AG04450 (cell line): ENCODE results near the gene ISLR2. TPM values are rescaled to one million over a fixed set of nuclear protein-coding genes. Genes with fewer than 3 reads are reported as not detected.

Experiments used
- CTCF ChIA-PET: fragments of 300-600, 350-600 bp; formaldehyde crosslinking; extraction: SDS; loops from one replicate; lab custom pipeline; 2022; ENCODE audit warnings: antibody characterized with exemption, inconsistent platforms; lab: Charles Lee
- POLR2A ChIA-PET: fragments of 350-600 bp; formaldehyde crosslinking; extraction: SDS; loops from one replicate; lab custom pipeline; 2021; ENCODE audit warnings: antibody characterized with exemption, inconsistent platforms; lab: Yijun Ruan, JAX
- DNase-seq: peaks from one replicate; pipeline ENCODE4 v3.0.0-alpha.2; 2011; ENCODE audit warnings: low read depth, low spot score
- H3K27ac ChIP-seq: one replicate; pipeline ENCODE4 v1.5.1; 2012; ENCODE audit warnings: low read depth, low read length, control low read depth
- H3K27me3 ChIP-seq: one replicate; pipeline ENCODE4 v1.6.0; 2012; ENCODE audit warnings: low read length; ENCODE audit not compliant: control insufficient read depth, insufficient read depth
- H3K4me3 ChIP-seq: 2 replicates; pipeline ENCODE4 v1.5.1; 2011; ENCODE audit warnings: mild to moderate bottlenecking, low read depth, low read length, control low read depth
- H3K9me3 ChIP-seq: 2 replicates; pipeline ENCODE4 v1.5.1; 2012; ENCODE audit warnings: low read length; ENCODE audit not compliant: control insufficient read depth, insufficient read depth
- polyA plus RNA-seq: library from polyadenylated mRNA; depleted of rRNA; stranded (reverse); fragments of >200 nt; gene quantifications from 2 replicates; pipeline ENCODE4 v1.2.3, GENCODE V29; 2011
- TF ChIP-seq, protein P1 (sequence below): IDR thresholded peaks from 2 replicates; pipeline ENCODE4 v1.5.1; 2011; ENCODE audit warnings: low read depth, low read length, control low read depth, inconsistent platforms

ISLR2 gene
- polyA plus RNA-seq, 1 experiment, result not detected

DNA sequence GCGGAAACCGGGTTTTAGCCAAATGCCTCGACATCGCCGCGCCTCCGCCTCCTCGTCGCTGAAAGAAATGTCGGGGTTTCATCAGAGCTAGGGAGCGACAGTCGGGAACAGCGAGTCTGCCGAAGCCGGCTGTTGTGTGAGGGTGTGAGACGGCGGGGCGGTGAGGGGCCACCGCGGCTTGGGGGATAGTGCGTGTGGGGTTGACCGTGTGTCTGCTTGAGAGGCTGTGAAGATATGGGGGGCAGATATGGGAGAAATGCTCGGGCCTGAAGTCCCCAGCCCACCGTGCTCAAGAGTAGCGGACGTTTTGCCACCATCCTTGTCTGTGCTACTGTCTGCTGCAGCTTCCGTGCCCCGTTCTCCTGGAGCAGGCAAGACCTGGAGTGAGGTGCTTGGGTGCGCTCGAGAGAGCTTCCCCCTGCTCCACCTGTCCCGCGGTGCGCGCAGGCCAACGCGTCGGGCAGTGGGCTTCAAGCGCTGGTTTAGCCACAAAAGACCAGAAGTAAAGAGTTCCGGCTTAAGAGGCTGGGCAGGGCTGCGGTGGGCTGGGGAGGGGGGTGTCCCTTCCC lies 716 bp upstream of the ISLR2 start:
- DNase-seq, result no peak
- no peak overlapping the region for H3K27ac ChIP-seq
- H3K27me3 ChIP-seq, result peaks cover 87% of the 10 kb centered on the region
- H3K9me3 ChIP-seq, result peaks cover 21% of the 10 kb centered on the region
- CTCF ChIA-PET, result interaction anchor here (0.6 to 3.7 kb wide), 4 partner anchors 157 to 192 kb away, joined by 4 to 58 read pairs (median 32); no protein-coding TSS in a partner anchor
- TF ChIP-seq, protein P1, sequence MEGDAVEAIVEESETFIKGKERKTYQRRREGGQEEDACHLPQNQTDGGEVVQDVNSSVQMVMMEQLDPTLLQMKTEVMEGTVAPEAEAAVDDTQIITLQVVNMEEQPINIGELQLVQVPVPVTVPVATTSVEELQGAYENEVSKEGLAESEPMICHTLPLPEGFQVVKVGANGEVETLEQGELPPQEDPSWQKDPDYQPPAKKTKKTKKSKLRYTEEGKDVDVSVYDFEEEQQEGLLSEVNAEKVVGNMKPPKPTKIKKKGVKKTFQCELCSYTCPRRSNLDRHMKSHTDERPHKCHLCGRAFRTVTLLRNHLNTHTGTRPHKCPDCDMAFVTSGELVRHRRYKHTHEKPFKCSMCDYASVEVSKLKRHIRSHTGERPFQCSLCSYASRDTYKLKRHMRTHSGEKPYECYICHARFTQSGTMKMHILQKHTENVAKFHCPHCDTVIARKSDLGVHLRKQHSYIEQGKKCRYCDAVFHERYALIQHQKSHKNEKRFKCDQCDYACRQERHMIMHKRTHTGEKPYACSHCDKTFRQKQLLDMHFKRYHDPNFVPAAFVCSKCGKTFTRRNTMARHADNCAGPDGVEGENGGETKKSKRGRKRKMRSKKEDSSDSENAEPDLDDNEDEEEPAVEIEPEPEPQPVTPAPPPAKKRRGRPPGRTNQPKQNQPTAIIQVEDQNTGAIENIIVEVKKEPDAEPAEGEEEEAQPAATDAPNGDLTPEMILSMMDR, result no peak
- POLR2A ChIA-PET, result no interaction called here
- no peak overlapping the region for H3K4me3 ChIP-seq

DNA sequence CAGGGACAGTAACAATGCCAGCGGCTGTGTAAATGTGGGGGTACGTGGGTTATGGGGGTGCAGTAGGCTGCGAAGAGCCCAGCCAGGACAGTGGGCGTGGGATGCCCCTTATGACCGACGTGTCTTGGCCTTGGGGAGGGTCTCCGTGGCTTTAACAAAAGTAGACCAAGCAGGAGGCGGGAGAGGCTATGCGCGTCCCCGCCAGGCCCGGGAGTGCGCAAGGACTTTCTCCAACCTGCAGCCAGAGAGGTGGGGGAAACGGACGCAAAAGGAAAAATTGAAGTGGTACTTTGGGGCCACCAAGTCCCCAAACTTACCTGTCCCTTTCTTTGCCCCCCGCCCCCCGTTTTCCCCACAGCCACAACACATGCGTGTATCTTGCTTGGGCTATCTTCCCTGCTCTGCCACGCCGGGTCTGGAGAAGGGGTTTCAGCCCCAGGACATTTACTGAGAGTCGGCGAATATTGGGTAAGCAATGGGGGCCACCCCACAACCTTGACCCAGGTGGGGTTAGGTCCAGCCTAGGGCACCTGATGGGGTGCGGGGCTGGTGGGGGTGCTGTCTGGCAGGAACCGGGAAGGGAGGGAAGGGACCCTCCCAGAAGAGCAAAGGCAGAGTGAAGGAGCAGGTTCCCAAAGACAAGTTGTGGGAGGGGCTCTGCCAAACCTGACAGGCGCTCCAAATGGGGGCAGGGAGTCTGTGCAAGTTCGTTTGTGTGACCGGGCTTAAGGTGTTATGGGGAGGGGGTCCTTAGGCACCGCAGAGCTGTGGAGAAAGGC lies 652 bp downstream of the ISLR2 start:
- no peak for DNase-seq
- Histone ChIP-seq H3K27ac (no peak overlapping the region), H3K9me3 (peaks cover 28% of the 10 kb centered on the region), H3K27me3 (peaks cover 91% of the 10 kb centered on the region), H3K4me3 (no peak overlapping the region)
- POLR2A ChIA-PET, result no interaction called here
- CTCF ChIA-PET, result interaction anchor here (0.6 to 3.7 kb wide), 3 partner anchors 39 to 177 kb away, joined by 3 to 58 read pairs (median 7); no protein-coding TSS in a partner anchor
- TF ChIP-seq, protein P1, result no peak

DNA sequence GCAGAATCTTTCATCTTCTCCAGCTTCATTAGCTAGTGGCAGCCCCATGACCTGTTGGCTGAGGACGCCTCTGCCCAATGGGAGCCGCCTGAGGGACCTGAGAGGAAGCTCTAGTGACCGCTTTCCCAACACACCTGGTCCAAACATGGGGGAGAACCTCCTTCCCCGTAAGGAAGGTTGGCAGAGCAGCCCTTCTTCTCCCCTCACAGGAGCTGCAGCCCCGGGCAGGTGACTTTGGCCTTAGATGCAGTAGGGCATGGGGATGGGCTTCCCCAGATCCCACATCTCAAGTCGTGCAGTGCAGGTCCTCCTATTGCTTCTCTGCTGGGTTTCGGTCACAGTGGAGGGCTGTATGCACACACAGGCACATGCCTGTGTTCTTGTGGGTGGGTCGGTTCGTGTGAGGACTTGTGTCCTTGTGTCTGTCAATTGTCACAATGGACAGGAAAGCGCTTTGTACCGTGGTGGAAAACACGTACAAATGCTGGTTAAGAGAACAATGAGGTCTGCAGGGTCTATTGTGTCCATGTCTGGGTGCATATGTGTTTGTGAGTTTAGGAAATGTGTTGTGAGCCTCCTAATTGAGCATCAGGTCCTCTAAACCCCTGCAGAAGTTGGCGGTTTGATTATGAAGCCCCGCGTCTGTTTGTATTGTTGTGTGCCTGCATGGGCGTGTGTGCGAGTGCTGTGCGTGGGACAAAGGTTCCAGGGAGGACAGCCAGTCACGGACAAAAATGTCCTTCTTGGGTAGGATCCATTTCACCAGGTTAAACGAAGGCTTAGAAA lies 1.4 kb downstream of the ISLR2 start:
- Histone ChIP-seq H3K27me3 (peaks cover 94% of the 10 kb centered on the region), H3K4me3 (no peak overlapping the region), H3K9me3 (peaks cover 29% of the 10 kb centered on the region), H3K27ac (no peak overlapping the region)
- DNase-seq, result no peak
- POLR2A ChIA-PET, result no interaction called here
- CTCF ChIA-PET, result interaction anchor here (0.9 to 1.0 kb wide), 2 partner anchors 159 to 191 kb away, joined by 3 read pairs; no protein-coding TSS in a partner anchor
- TF ChIP-seq, protein P1, result no peak

DNA sequence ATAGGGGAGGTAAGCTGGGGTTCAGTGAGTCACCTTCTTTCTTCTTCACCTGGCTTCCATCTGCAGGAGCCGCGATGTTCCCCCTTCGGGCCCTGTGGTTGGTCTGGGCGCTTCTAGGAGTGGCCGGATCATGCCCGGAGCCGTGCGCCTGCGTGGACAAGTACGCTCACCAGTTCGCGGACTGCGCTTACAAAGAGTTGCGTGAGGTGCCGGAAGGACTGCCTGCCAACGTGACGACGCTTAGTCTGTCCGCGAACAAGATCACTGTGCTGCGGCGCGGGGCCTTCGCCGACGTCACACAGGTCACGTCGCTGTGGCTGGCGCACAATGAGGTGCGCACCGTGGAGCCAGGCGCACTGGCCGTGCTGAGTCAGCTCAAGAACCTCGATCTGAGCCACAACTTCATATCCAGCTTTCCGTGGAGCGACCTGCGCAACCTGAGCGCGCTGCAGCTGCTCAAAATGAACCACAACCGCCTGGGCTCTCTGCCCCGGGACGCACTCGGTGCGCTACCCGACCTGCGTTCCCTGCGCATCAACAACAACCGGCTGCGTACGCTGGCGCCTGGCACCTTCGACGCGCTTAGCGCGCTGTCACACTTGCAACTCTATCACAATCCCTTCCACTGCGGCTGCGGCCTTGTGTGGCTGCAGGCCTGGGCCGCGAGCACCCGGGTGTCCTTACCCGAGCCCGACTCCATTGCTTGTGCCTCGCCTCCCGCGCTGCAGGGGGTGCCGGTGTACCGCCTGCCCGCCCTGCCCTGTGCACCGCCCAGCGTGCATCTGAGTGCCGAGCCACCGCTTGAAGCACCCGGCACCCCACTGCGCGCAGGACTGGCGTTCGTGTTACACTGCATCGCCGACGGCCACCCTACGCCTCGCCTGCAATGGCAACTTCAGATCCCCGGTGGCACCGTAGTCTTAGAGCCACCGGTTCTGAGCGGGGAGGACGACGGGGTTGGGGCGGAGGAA lies 2.6 kb downstream of the ISLR2 start:
- H3K4me3 ChIP-seq, result no peak overlapping the region
- peaks cover 29% of the 10 kb centered on the region for H3K9me3 ChIP-seq
- H3K27ac ChIP-seq, result no peak overlapping the region
- no peak for DNase-seq
- TF ChIP-seq, protein P1, result no peak
- peaks cover 96% of the 10 kb centered on the region for H3K27me3 ChIP-seq
- POLR2A ChIA-PET, result no interaction called here
- CTCF ChIA-PET, result interaction anchor here (1.8 to 1.9 kb wide), 2 partner anchors 23 to 80 kb away, joined by 7 to 12 read pairs; no protein-coding TSS in a partner anchor
